ENCODE results near the gene CDH3. TPM values are rescaled to one million over a fixed set of nuclear protein-coding genes. Genes with fewer than 3 reads are reported as not detected.
A peak's percentile ranks its signal among the peaks of the same experiment; 100 is the strongest.

Gene CDH3
- polyA plus RNA-seq, 1 donor (not counting 4 experiments of a cell fraction or from before 2014, with no cell fraction given) = 366 TPM

- dilution Hi-C loops (cut with MboI; ENCODE audit: extremely low pct_ligation_motif_present, low sequenced_read_pairs) = no loop called here
Observed at GRCh38 chr16:68728523-68728922, 83.4 kb downstream of the CDH3 start.

DNA sequence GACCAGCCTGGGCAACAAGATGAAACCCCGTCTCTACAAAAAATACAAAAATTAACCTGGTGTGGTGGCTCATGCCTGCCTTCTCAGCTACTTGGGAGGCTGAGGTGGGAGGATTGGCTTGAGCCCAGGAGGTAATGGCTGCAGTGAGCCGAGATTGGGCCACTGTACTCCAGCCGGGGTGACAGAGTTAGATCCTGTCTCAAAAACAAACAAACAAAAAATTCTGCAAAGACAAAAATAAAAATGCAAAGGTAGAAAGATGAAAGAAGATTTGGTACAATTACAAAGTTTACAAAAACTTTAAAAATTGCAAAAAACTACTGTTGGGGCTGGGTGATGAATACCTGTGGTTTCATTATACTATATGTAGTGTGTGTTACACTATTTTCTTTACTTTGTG, 86.5 kb downstream of the CDH3 start:
- Histone ChIP-seq H3K27ac (ENCODE audit: control insufficient read depth, insufficient read depth, low read length) (no peak overlapping the region), H3K9me3 (ENCODE audit: control insufficient read depth, low read depth, low read length) (no peaks in the 10 kb centered on the region), H3K9ac (ENCODE audit: control insufficient read depth, extremely low read depth, insufficient read depth, low read length) (no peak overlapping the region), H3K27me3 (ENCODE audit: control insufficient read depth, extremely low read depth, insufficient read depth, low read length) (no peaks in the 10 kb centered on the region), H3K36me3 (ENCODE audit: control insufficient read depth in 2 of 2, extremely low read depth in 1 of 2, insufficient read depth in 2 of 2, low read length in 2 of 2) (no peaks in the 10 kb centered on the region), H3K4me2 (ENCODE audit: control insufficient read depth, extremely low read depth, insufficient read depth, low read depth, low read length) (peak overlapping the region; percentile 72), H3K4me3 (ENCODE audit: control insufficient read depth in 2 of 3, extremely low read depth in 1 of 3, insufficient read depth in 2 of 3, low read depth in 1 of 3, low read length in 3 of 3) (no peak overlapping the region), H4K20me1 (ENCODE audit: control insufficient read depth, extremely low read depth, insufficient read depth, low read length) (no peaks in the 10 kb centered on the region), H2AFZ (ENCODE audit: control insufficient read depth, low read length) (no peak overlapping the region), H3K4me1 (ENCODE audit: control insufficient read depth, extremely low read depth, insufficient read depth, low read length) (peaks cover 15% of the 10 kb centered on the region), H3K79me2 (ENCODE audit: control insufficient read depth, insufficient read depth, low read length) (no peaks in the 10 kb centered on the region), H3K9me1 (ENCODE audit: control insufficient read depth, extremely low read depth, insufficient read depth, low read length) (no peaks in the 10 kb centered on the region)
- TF ChIP-seq EZH2 (IDR thresholded peaks at IDR 0.05; ENCODE audit: low read length) (no peak), CTCF (optimal IDR thresholded peaks at IDR 0.05 in 1 of 3, IDR thresholded peaks at IDR 0.05 in 1 of 3, conservative IDR thresholded peaks at IDR 0.05 in 1 of 3; ENCODE audit: extremely low read depth in 1 of 3, insufficient read depth in 2 of 3, low read length in 3 of 3) (no peak)
- DNase-seq (ENCODE audit: low read depth, low spot score) (no peak), FAIRE-seq (no peak)
- dilution Hi-C loops (cut with MboI; ENCODE audit: extremely low pct_ligation_motif_present, low sequenced_read_pairs) = no loop called here

More at GRCh38 chr16:68728523-68728922, 83.4 kb downstream of the CDH3 start:
- H3K4me2 ChIP-seq (ENCODE audit: control insufficient read depth, extremely low read depth, insufficient read depth, low read depth, low read length) = no peak overlapping the region
- no peak overlapping the region for H3K27ac ChIP-seq (ENCODE audit: control insufficient read depth, insufficient read depth, low read length)
- no peak overlapping the region for H2AFZ ChIP-seq (ENCODE audit: control insufficient read depth, low read length)
- no peak overlapping the region for H3K9ac ChIP-seq (ENCODE audit: control insufficient read depth, extremely low read depth, insufficient read depth, low read length)
- DNase-seq (ENCODE audit: low read depth, low spot score) = no peak
- H3K9me3 ChIP-seq (ENCODE audit: control insufficient read depth, low read depth, low read length) = no peaks in the 10 kb centered on the region
- peaks cover 22% of the 10 kb centered on the region for H3K4me1 ChIP-seq (ENCODE audit: control insufficient read depth, extremely low read depth, insufficient read depth, low read length)
- H3K79me2 ChIP-seq (ENCODE audit: control insufficient read depth, insufficient read depth, low read length) = no peaks in the 10 kb centered on the region
- H3K36me3 ChIP-seq (ENCODE audit: control insufficient read depth in 2 of 2, extremely low read depth in 1 of 2, insufficient read depth in 2 of 2, low read length in 2 of 2) = no peaks in the 10 kb centered on the region
- no peaks in the 10 kb centered on the region for H4K20me1 ChIP-seq (ENCODE audit: control insufficient read depth, extremely low read depth, insufficient read depth, low read length)
- no peak overlapping the region for H3K4me3 ChIP-seq (ENCODE audit: control insufficient read depth in 2 of 3, extremely low read depth in 1 of 3, insufficient read depth in 2 of 3, low read depth in 1 of 3, low read length in 3 of 3)
- no peaks in the 10 kb centered on the region for H3K9me1 ChIP-seq (ENCODE audit: control insufficient read depth, extremely low read depth, insufficient read depth, low read length)
- TF ChIP-seq CTCF (optimal IDR thresholded peaks at IDR 0.05 in 1 of 3, IDR thresholded peaks at IDR 0.05 in 1 of 3, conservative IDR thresholded peaks at IDR 0.05 in 1 of 3; ENCODE audit: extremely low read depth in 1 of 3, insufficient read depth in 2 of 3, low read length in 3 of 3) = no peak
- no peak for TF ChIP-seq EZH2 (IDR thresholded peaks at IDR 0.05; ENCODE audit: low read length)
- H3K27me3 ChIP-seq (ENCODE audit: control insufficient read depth, extremely low read depth, insufficient read depth, low read length) = no peaks in the 10 kb centered on the region
- no peak for FAIRE-seq

Measured in keratinocyte (primary cell).